Brain microvascular endothelial cell (primary cell): ENCODE measurements around the gene CNNM1.

Experiments used
- DNase-seq: peaks from one replicate; pipeline ENCODE4 v3.0.0-alpha.2; 2020
- H3K27ac ChIP-seq: fragments of 250-450 bp; sonication (Bioruptor Pico); 2 replicates; pipeline ENCODE4 v1.5.1; 2020; ENCODE audit warnings: mild to moderate bottlenecking, moderate library complexity
- H3K27me3 ChIP-seq: fragments of 250-450 bp; sonication (Bioruptor Pico); replicated peaks from 2 replicates; pipeline ENCODE4 v1.5.1; 2020; ENCODE audit warnings: mild to moderate bottlenecking
- H3K36me3 ChIP-seq: fragments of 250-450 bp; sonication (Bioruptor Pico); replicated peaks from 2 replicates; pipeline ENCODE4 v1.5.1; 2020; ENCODE audit warnings: mild to moderate bottlenecking
- H3K4me3 ChIP-seq: 2 replicates; pipeline ENCODE4 v1.5.1; 2011; ENCODE audit warnings: low read depth, mild to moderate bottlenecking, control low read depth, low read length, moderate library complexity
- CTCF ChIP-seq: IDR thresholded peaks from 2 replicates; pipeline ENCODE4 v1.5.1; 2011; ENCODE audit warnings: low read depth, mild to moderate bottlenecking, moderate library complexity, low read length, control low read depth, inconsistent platforms; ENCODE audit errors: missing control alignments
- in situ Hi-C: cut with HindIII; loops from 2 replicates; pipeline ENCODE4 v1.10.0; 2017; ENCODE audit warnings: low sequenced_read_pairs, low pct_ligation_motif_present

Gene CNNM1

GRCh38 chr10:99443500-99443899, 114.3 kb downstream of the CNNM1 start:
- Histone ChIP-seq H3K4me3 (no peak overlapping the region), H3K36me3 (no peaks in the 10 kb centered on the region), H3K27ac (no peak overlapping the region), H3K27me3 (peaks cover 13% of the 10 kb centered on the region)
- in situ Hi-C loops = no loop called here
- TF ChIP-seq CTCF = no peak
- DNase-seq = no peak
